OCI-LY3 (cell line): ENCODE data around the gene HOXA3.

Source experiments
- H2AFZ ChIP-seq: fragments of 200-600, 300-600 bp; shearing (Covaris generic); 2 replicates; pipeline ENCODE4 v1.6.0; 2014; ENCODE audit warnings: antibody characterized with exemption, low read depth, low read length
- H3K27ac ChIP-seq: fragments of 200-600, 300-600 bp; sonication (generic); 2 replicates; pipeline ENCODE4 v1.5.1; 2014; ENCODE audit warnings: mild to moderate bottlenecking, low read length, moderate library complexity, mixed read lengths
- H3K27me3 ChIP-seq: fragments of 200-600, 300-600 bp; sonication (generic); 2 replicates; pipeline ENCODE4 v1.6.1; 2014; ENCODE audit warnings: low read depth, low read length, mixed read lengths
- H3K36me3 ChIP-seq: fragments of 200-600, 300-600 bp; sonication (generic); replicated peaks from 2 replicates; pipeline ENCODE3; 2014; ENCODE audit warnings: low read depth, low read length, mixed read lengths
- H3K4me1 ChIP-seq: fragments of 300-600, 200-600 bp; sonication (generic); 2 replicates; pipeline ENCODE4 v1.6.1; 2014; ENCODE audit warnings: low read length, mixed read lengths
- H3K4me2 ChIP-seq: fragments of 200-600, 300-600 bp; sonication (generic); 2 replicates; pipeline ENCODE4 v1.6.1; 2014; ENCODE audit warnings: low read length, mixed read lengths
- H3K4me3 ChIP-seq: fragments of 300-600, 200-600 bp; sonication (generic); 2 replicates; pipeline ENCODE4 v1.5.1; 2014; ENCODE audit warnings: antibody characterized with exemption, mild to moderate bottlenecking, low read length, moderate library complexity
- H3K79me2 ChIP-seq: fragments of 300-600, 200-600 bp; shearing (Covaris generic); 2 replicates; pipeline ENCODE4 v1.6.1; 2014; ENCODE audit warnings: mild to moderate bottlenecking, low read length, mixed read lengths
- H3K9ac ChIP-seq: fragments of 300-600, 200-600 bp; shearing (Covaris generic); 2 replicates; pipeline ENCODE4 v1.6.0; 2014; ENCODE audit warnings: mild to moderate bottlenecking, low read length, moderate library complexity
- H3K9me3 ChIP-seq: fragments of 200-600, 300-600 bp; shearing (Covaris generic); 2 replicates; pipeline ENCODE4 v1.6.1; 2014; ENCODE audit warnings: low read length, mixed read lengths; ENCODE audit not compliant: insufficient read depth
- H4K20me1 ChIP-seq: fragments of 200-600, 300-600 bp; sonication (generic); 2 replicates; pipeline ENCODE4 v1.6.1; 2016; ENCODE audit warnings: low read length, mixed read lengths; ENCODE audit not compliant: insufficient read depth
- CTCF ChIP-seq: fragments of 200-600, 300-600 bp; sonication (generic); IDR thresholded peaks from 2 replicates; pipeline ENCODE4 v1.5.1; 2014; ENCODE audit warnings: antibody characterized with exemption, low read length, low read depth
- EZH2phosphoT487 ChIP-seq: fragments of 200-600 bp; shearing (Covaris generic); IDR thresholded peaks from 2 replicates; pipeline ENCODE4 v1.6.1; 2018; ENCODE audit warnings: antibody characterized with exemption, mixed run types, low read depth

HOXA3 gene

DNA sequence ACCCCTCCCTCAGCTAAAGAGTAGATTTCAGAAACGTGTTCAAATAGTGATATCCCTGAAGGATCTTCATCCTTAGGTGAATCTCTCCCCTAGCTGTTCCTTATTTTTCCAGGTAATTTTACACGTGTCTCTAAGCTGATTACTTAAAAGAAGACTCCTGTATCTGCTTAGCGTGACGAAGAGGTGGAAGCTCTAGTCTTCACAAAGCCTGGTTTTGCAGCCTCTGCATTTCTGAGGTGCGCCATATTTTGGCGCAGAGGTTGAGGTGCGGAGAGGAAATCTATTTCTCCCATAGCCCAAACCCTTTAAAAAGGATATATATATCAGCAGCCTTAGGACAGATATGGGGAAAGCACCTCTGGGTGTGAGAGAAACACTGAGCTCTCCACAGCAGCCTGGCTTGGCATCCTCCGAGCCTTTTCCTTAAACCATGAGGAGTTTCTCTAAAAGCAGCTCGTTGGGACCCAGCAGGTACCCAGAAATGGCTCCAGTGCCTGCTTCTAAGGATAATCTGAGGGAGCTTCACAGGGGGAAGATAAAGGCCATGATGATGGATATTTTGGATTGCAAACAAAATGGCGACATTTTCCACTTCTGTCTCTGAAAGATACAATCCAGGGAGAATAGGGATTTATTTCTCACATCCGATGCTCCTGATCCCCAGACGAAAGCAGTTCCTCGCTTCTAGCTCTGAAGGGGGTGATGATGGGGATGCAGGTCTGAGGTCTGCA lies 46.9 kb downstream of the HOXA3 start:
- no peak overlapping the region for H3K4me2 ChIP-seq
- no peaks in the 10 kb centered on the region for H3K27me3 ChIP-seq
- no peak overlapping the region for H3K9ac ChIP-seq
- TF ChIP-seq CTCF: no peak
- no peak for TF ChIP-seq EZH2phosphoT487
- no peaks in the 10 kb centered on the region for H3K36me3 ChIP-seq
- H3K79me2 ChIP-seq: no peaks in the 10 kb centered on the region
- H3K27ac ChIP-seq: no peak overlapping the region
- no peak overlapping the region for H3K4me3 ChIP-seq
- H4K20me1 ChIP-seq: no peaks in the 10 kb centered on the region
- no peaks in the 10 kb centered on the region for H3K4me1 ChIP-seq
- H2AFZ ChIP-seq: no peak overlapping the region
- H3K9me3 ChIP-seq: no peaks in the 10 kb centered on the region

- no peak overlapping the region for H3K9ac ChIP-seq
- no peaks in the 10 kb centered on the region for H3K79me2 ChIP-seq
- no peak overlapping the region for H3K4me2 ChIP-seq
- no peak overlapping the region for H2AFZ ChIP-seq
- peaks cover 5% of the 10 kb centered on the region for H3K4me1 ChIP-seq
- H3K27me3 ChIP-seq: no peaks in the 10 kb centered on the region
- TF ChIP-seq CTCF (no peak), EZH2phosphoT487 (no peak)
- no peak overlapping the region for H3K4me3 ChIP-seq
- H3K36me3 ChIP-seq: no peaks in the 10 kb centered on the region
- H3K27ac ChIP-seq: no peak overlapping the region
- no peaks in the 10 kb centered on the region for H3K9me3 ChIP-seq
- no peaks in the 10 kb centered on the region for H4K20me1 ChIP-seq
These were observed 47.9 kb downstream of the HOXA3 start for GRCh38 chr7:27104341-27105058.

DNA sequence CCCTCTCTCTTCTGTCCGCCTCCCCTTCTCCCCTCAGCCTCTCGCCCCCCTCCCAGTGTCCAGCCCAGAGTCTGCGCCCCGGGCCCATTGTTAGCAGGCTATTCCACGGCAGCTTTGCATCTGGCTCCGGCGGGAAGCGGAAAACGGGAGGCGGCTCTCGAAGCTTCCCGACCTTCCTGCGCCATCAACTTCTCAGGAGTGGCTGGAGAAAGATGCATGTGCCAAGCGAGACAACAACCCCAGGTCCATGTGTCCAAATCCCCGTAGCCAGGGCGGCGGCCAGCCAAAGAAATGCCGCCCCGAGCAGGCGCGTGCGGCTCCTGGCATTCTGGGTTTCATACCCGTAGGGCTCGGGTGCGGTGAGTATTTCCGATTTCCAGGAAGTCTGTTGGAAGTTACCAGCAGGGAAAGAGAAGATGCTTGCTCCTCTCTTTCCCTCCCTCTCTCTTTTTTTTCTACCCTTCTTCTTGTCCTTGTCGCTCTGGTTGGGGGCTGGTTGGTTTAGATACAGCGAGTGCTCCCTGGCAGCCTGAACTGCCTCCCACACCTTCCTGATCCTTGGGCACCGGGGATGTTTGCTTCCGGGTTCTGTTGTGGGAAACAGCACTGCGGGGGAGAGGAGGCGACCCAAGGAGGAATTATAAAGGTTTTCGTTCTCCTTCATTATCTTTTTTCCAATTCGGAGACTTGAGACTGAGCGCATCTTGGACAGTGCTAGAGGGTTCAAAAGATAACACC lies 48.7 kb downstream of the HOXA3 start:
- Histone ChIP-seq H3K4me2 (no peak overlapping the region), H3K4me3 (no peak overlapping the region), H3K4me1 (peaks cover 9% of the 10 kb centered on the region), H2AFZ (no peak overlapping the region), H3K79me2 (no peaks in the 10 kb centered on the region), H3K9me3 (no peaks in the 10 kb centered on the region), H3K9ac (no peak overlapping the region), H3K27me3 (no peaks in the 10 kb centered on the region), H4K20me1 (no peaks in the 10 kb centered on the region), H3K27ac (no peak overlapping the region), H3K36me3 (no peaks in the 10 kb centered on the region)
- no peak for TF ChIP-seq CTCF
- no peak for TF ChIP-seq EZH2phosphoT487
